GM18498 (cell line): ENCODE measurements around the gene FAM89A.
"Not testable (repeated sequence)": the region's sequence is repeated elsewhere in the genome, so short reads cannot be mapped to it uniquely, and the experiment has no call there.

Source experiments
- ATAC-seq: cut with Tn5 transposase; IDR thresholded peaks from one replicate; pipeline ENCODE4 v1.9.1; 2021; ENCODE audit warnings: mild to moderate bottlenecking, moderate library complexity; ENCODE audit not compliant: unreplicated experiment

FAM89A gene

GRCh38 chr1:231057410-231057809 lies 17.4 kb upstream of the FAM89A start:
- ATAC-seq, result no peak

- ATAC-seq, result no peak
Measured at GRCh38 chr1:231055271-231055670, 15.2 kb upstream of the FAM89A start.

GRCh38 chr1:231053493-231054162 lies 13.6 kb upstream of the FAM89A start:
- peak; percentile 93 for ATAC-seq

GRCh38 chr1:231052777-231053176 lies 12.7 kb upstream of the FAM89A start:
- no peak for ATAC-seq

- ATAC-seq, result not testable (repeated sequence)
Measured at GRCh38 chr1:231050932-231051331, 10.9 kb upstream of the FAM89A start.

- ATAC-seq, result no peak
Measured at GRCh38 chr1:231050395-231050794, 10.3 kb upstream of the FAM89A start.

GRCh38 chr1:231049121-231049979 lies 9.3 kb upstream of the FAM89A start:
- no peak for ATAC-seq

GRCh38 chr1:231048419-231048818 lies 8.4 kb upstream of the FAM89A start:
- ATAC-seq, result not testable (repeated sequence)

- not testable (repeated sequence) for ATAC-seq
Measured at GRCh38 chr1:231047529-231047928, 7.5 kb upstream of the FAM89A start.

GRCh38 chr1:231046730-231047395 lies 6.8 kb upstream of the FAM89A start:
- no peak for ATAC-seq

GRCh38 chr1:231045921-231046729 lies 6.1 kb upstream of the FAM89A start:
- ATAC-seq, result not testable (repeated sequence)

GRCh38 chr1:231045286-231045685 lies 5.2 kb upstream of the FAM89A start:
- ATAC-seq, result no peak

GRCh38 chr1:231044588-231044987 lies 4.5 kb upstream of the FAM89A start:
- ATAC-seq, result no peak

GRCh38 chr1:231041719-231042261 lies 1.7 kb upstream of the FAM89A start:
- no peak for ATAC-seq

GRCh38 chr1:231040800-231041718 lies 1.0 kb upstream of the FAM89A start:
- ATAC-seq, result no peak

GRCh38 chr1:231039161-231040018 lies 664 bp downstream of the FAM89A start:
- ATAC-seq, result peak; percentile 47

- no peak for ATAC-seq
Measured at GRCh38 chr1:231037585-231038517, 2.2 kb downstream of the FAM89A start.
